B cell (primary cell): ENCODE data around the gene BTAF1. TPM values are rescaled to one million over a fixed set of nuclear protein-coding genes. Genes with fewer than 3 reads are reported as not detected.

Source experiments
- ATAC-seq: fragments of 200-7000 bp; cut with Tn5 transposase; one replicate; pipeline ENCODE4 v1.10.0; 2021; ENCODE audit warnings: low read depth, mild to moderate bottlenecking, moderate number of reproducible peaks, moderate library complexity
- CTCF ChIA-PET: fragments of 350-600 bp; sonication (Branson Sonifier 250); formaldehyde crosslinking; loops from one replicate; lab custom pipeline; 2021; ENCODE audit warnings: antibody characterized with exemption, inconsistent platforms; lab: Charles Lee
- POLR2A ChIA-PET: fragments of 350-600 bp; sonication (Branson Sonifier 250); formaldehyde crosslinking; loops from one replicate; lab custom pipeline; 2021; ENCODE audit warnings: antibody characterized with exemption; lab: Charles Lee
- DNase-seq: peaks from one replicate; pipeline ENCODE4 v3.0.0; 2013
- H2AFZ ChIP-seq: 2 replicates; pipeline ENCODE4 v1.6.1; 2012; ENCODE audit warnings: mild to moderate bottlenecking, low read depth, low read length; ENCODE audit not compliant: insufficient read depth, poor library complexity, severe bottlenecking
- H3K27ac ChIP-seq, 2 donors: 1 replicate in 1 of 2; 2 replicates in 1 of 2; pipeline ENCODE4 v1.5.1; 2012 to 2013; ENCODE audit warnings: low read length in 2 of 2, mild to moderate bottlenecking in 2 of 2, moderate library complexity in 1 of 2
- H3K27me3 ChIP-seq, 4 experiments: fragments of 200-600 bp in 1 of 4; sonication (generic) in 1 of 4; replicated peaks in 1 of 4; 1 replicate in 2 of 4; 2 replicates in 2 of 4; pipeline versions ENCODE4 v1.6.1 to v1.7.0; 2013 to 2016; ENCODE audit warnings: low read length in 3 of 4, mild to moderate bottlenecking in 2 of 4, mixed read lengths in 1 of 4, moderate library complexity in 1 of 4; ENCODE audit not compliant: insufficient read depth in 4 of 4, control insufficient read depth in 3 of 4; ENCODE audit errors: control extremely low read depth in 1 of 4
- H3K36me3 ChIP-seq, 2 experiments: replicated peaks in 1 of 2; 1 replicate in 1 of 2; 2 replicates in 1 of 2; pipeline versions ENCODE4 v1.6.1 to v1.7.1; 2013; ENCODE audit warnings: low read length in 1 of 2; ENCODE audit not compliant: insufficient read depth in 2 of 2, control insufficient read depth in 1 of 2; ENCODE audit errors: control extremely low read depth in 1 of 2, extremely low read depth in 1 of 2
- H3K4me1 ChIP-seq, 2 donors: fragments of 200-600 bp in 1 of 2; sonication (generic) in 1 of 2; 1 replicate in 1 of 2; 2 replicates in 1 of 2; pipeline versions ENCODE4 v1.5.1 to v1.6.1; 2013 to 2017; ENCODE audit warnings: low read length in 2 of 2; ENCODE audit not compliant: control insufficient read depth in 2 of 2, insufficient read depth in 2 of 2
- H3K4me2 ChIP-seq: replicated peaks from 2 replicates; pipeline ENCODE3; 2012; ENCODE audit warnings: mild to moderate bottlenecking, low read depth, low read length; ENCODE audit not compliant: poor library complexity, severe bottlenecking
- H3K4me3 ChIP-seq, 5 experiments: fragments of 200-600 bp in 1 of 5; sonication (generic) in 1 of 5; 1 replicate in 3 of 5; 2 replicates in 2 of 5; pipeline versions ENCODE4 v1.5.1 to v1.7.0; 2011 to 2016; ENCODE audit warnings: low read length in 4 of 5, mild to moderate bottlenecking in 4 of 5, low read depth in 2 of 5, control low read depth in 1 of 5, moderate library complexity in 1 of 5; ENCODE audit not compliant: insufficient read depth in 1 of 5; ENCODE audit errors: control extremely low read depth in 1 of 5, extremely low read depth in 1 of 5
- H3K79me2 ChIP-seq: fragments of 200-600 bp; sonication (generic); one replicate; pipeline ENCODE4 v1.6.0; 2016; ENCODE audit warnings: low read length; ENCODE audit not compliant: control insufficient read depth, insufficient read depth
- H3K9ac ChIP-seq: fragments of 200-600 bp; sonication (generic); 2 replicates; pipeline ENCODE4 v1.6.1; 2017; ENCODE audit warnings: mild to moderate bottlenecking, low read length, moderate library complexity
- H3K9me3 ChIP-seq, 3 donors: one replicate each; pipeline versions ENCODE4 v1.6.1 to v1.7.1; 2013; ENCODE audit warnings: low read length in 2 of 3; ENCODE audit not compliant: control insufficient read depth in 2 of 3, insufficient read depth in 1 of 3; ENCODE audit errors: control extremely low read depth in 1 of 3
- H4K20me1 ChIP-seq: 2 replicates; pipeline ENCODE4 v1.6.0; 2012; ENCODE audit warnings: mild to moderate bottlenecking, low read length; ENCODE audit not compliant: insufficient read depth, control insufficient read depth, poor library complexity, severe bottlenecking
- H3K27ac Mint-ChIP-seq: one replicate; pipeline ENCODE4 v1.8.0; 2021; ENCODE audit warnings: mixed read lengths
- H3K27me3 Mint-ChIP-seq: one replicate; pipeline ENCODE4 v1.8.0; 2021; ENCODE audit warnings: mixed read lengths
- H3K4me1 Mint-ChIP-seq: one replicate; pipeline ENCODE4 v1.8.0; 2021; ENCODE audit warnings: mixed read lengths
- H3K4me3 Mint-ChIP-seq: one replicate; pipeline ENCODE4 v1.8.0; 2021; ENCODE audit warnings: mixed read lengths
- H3K9me3 Mint-ChIP-seq: one replicate; pipeline ENCODE4 v1.8.0; 2022; ENCODE audit warnings: mixed read lengths; ENCODE audit not compliant: insufficient read depth
- EZH2 ChIP-seq: IDR thresholded peaks from 2 replicates; pipeline ENCODE4 v1.6.1; 2012; ENCODE audit warnings: borderline replicate concordance, low read depth, mild to moderate bottlenecking, moderate library complexity, low read length; ENCODE audit not compliant: insufficient read depth, poor library complexity, severe bottlenecking
- WGBS: methylation state at CpG from one replicate; pipeline ENCODE4 v1.1.5; 2013; ENCODE audit warnings: missing lambda C conversion rate; ENCODE audit not compliant: insufficient coverage; 5-methylcytosine and 5-hydroxymethylcytosine counted together
- intact Hi-C: fragments of 100-400 bp; cut with micrococcal nuclease; formaldehyde crosslinking; loops from one replicate; pipeline ENCODE4 v1.10.0; 2022
- polyA plus RNA-seq: library from polyadenylated mRNA; depleted of rRNA; stranded (reverse); fragments of >200 nt; gene quantifications from 2 replicates; pipeline ENCODE4 v1.2.3, GENCODE V29; 2012
- total RNA-seq, 2 donors: library from RNA; stranded (reverse); fragments of 120-200 nt in 1 of 2; gene quantifications; 1 replicate in 1 of 2; 2 replicates in 1 of 2; pipeline versions ENCODE4 v1.2.3 to v1.2.4, GENCODE V29; 2013 to 2022
- TF ChIP-seq, protein P1 (sequence below): fragments of 200-600 bp; IDR thresholded peaks from one replicate; pipeline ENCODE4 v1.8.0; 2022; ENCODE audit warnings: antibody characterized with exemption, mild to moderate bottlenecking

The BTAF1 gene
- total and polyA plus RNA-seq, 2 donors (not counting 1 experiment from before 2014, with no cell fraction given), result 58.2 to 78.1 TPM

DNA sequence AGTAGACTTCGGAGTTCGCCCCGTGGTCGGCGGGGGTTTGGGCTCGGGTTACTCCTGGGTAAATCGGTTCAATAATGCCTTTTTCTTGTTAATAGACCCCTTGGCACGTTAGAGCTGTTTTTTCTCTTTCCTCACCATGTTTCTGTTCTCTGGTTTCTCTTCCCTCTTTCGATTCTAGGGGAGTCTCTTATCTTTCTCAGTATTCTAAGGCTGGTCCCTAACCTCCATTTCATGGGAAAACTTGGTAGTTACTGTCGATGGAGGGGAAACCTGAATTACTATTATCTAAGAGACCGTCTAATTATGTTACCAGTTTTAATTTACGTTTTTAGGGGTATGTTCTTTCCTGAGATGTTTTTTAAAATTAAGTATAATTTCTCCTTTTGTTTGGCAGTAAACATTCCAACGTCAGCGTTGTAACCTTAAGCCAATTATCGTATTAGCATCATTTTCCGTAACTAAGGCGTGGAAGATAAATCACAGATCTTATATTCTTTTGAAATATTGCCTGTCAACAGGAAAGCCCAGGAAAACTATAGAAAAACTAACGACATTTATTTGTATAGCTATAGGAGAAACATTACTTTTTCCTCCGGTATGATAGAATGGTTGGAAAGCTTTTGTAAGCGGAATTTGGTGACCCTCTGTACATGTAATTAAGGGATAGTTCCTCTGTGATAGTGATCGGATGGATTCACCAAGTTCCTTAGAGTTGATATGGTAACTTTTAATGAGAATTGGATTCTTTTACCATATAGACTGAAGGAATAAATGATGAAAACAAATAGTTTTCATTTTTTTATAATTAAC lies 847 bp downstream of the BTAF1 start:
- Mint-ChIP-seq H3K27ac (peak overlapping the region; percentile 100), H3K9me3 (no peaks in the 10 kb centered on the region), H3K4me3 (peak overlapping the region; percentile 86), H3K27me3 (no peaks in the 10 kb centered on the region), H3K4me1 (peaks cover 45% of the 10 kb centered on the region)
- Histone ChIP-seq H3K9ac (peak overlapping the region; percentile 92), H3K36me3 (peaks cover 0 to 9% of the 10 kb centered on the region in 2 experiments), H4K20me1 (peaks cover 21% of the 10 kb centered on the region), H3K4me3 (peak overlapping the region; percentile 88 to 98 (median 93)), H3K9me3 (peaks cover 1 to 7% (median 5%) of the 10 kb centered on the region in 3 donors), H2AFZ (peak overlapping the region; percentile 88), H3K4me2 (peak overlapping the region; percentile 82), H3K4me1 (peaks cover 20 to 22% of the 10 kb centered on the region in 2 donors), H3K27ac (peak overlapping the region; percentile 93 to 99), H3K27me3 (no peaks in the 10 kb centered on the region), H3K79me2 (peaks cover 62% of the 10 kb centered on the region)
- POLR2A ChIA-PET, result interaction anchor here (0.6 to 1.6 kb wide), 3 partner anchors 12 to 92 kb away, joined by 4 to 9 read pairs (median 5); partner anchors contain the start of gene FGFBP3
- ATAC-seq (no peak), DNase-seq (no peak)
- WGBS, result 0% methylated on average over 7 of the region's 21 CpGs
- TF ChIP-seq, protein P1, sequence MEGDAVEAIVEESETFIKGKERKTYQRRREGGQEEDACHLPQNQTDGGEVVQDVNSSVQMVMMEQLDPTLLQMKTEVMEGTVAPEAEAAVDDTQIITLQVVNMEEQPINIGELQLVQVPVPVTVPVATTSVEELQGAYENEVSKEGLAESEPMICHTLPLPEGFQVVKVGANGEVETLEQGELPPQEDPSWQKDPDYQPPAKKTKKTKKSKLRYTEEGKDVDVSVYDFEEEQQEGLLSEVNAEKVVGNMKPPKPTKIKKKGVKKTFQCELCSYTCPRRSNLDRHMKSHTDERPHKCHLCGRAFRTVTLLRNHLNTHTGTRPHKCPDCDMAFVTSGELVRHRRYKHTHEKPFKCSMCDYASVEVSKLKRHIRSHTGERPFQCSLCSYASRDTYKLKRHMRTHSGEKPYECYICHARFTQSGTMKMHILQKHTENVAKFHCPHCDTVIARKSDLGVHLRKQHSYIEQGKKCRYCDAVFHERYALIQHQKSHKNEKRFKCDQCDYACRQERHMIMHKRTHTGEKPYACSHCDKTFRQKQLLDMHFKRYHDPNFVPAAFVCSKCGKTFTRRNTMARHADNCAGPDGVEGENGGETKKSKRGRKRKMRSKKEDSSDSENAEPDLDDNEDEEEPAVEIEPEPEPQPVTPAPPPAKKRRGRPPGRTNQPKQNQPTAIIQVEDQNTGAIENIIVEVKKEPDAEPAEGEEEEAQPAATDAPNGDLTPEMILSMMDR, result no peak
- intact Hi-C loops, result loop anchor here (5.0 to 10.0 kb wide), 3 partner anchors 517 to 700 kb away; partner anchors contain the start of genes IDE and PCGF5
- CTCF ChIA-PET, result interaction anchor here (0.6 to 3.8 kb wide), 8 partner anchors 8 to 534 kb away, joined by 3 to 54 read pairs (median 3); partner anchors contain the start of genes CPEB3, FGFBP3 and MARCHF5

DNA sequence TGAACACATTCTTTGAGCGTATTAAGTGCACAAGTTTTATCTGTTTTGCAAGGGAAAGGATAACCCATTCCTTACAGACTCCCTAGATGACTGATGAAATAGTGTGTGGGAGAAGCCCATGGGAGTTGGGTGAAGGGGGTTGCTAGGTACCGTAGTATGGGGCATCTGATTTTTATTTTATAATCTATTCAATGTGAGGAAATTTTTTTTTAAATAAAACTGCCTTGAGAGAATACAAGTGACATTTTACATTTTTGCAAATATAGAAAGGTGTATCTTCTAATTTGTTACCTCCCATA lies 1.4 kb downstream of the BTAF1 start:
- no peak overlapping the region for H3K4me3 Mint-ChIP-seq
- Histone ChIP-seq H3K4me1 (peaks cover 20 to 22% of the 10 kb centered on the region in 2 donors), H3K4me3 (peak overlapping the region in 3 of 5 experiments; percentile 91 to 98 (median 93)), H4K20me1 (peaks cover 25% of the 10 kb centered on the region), H3K27me3 (no peaks in the 10 kb centered on the region), H3K27ac (peak overlapping the region in 1 of 2 donors; percentile 99), H3K4me2 (peak overlapping the region; percentile 82), H3K79me2 (peaks cover 66% of the 10 kb centered on the region), H3K36me3 (peaks cover 0 to 9% of the 10 kb centered on the region in 2 experiments), H2AFZ (no peak overlapping the region), H3K9me3 (peaks cover 0 to 5% (median 0%) of the 10 kb centered on the region in 3 donors), H3K9ac (peak overlapping the region; percentile 92)
- peaks cover 45% of the 10 kb centered on the region for H3K4me1 Mint-ChIP-seq
- intact Hi-C loops, result loop anchor here (10.0 kb wide), 2 partner anchors 650 to 700 kb away; partner anchors contain the start of genes IDE and PCGF5
- CTCF ChIA-PET, result interaction anchor here (1.0 to 2.5 kb wide), 4 partner anchors 13 to 165 kb away, joined by 3 to 16 read pairs (median 8); partner anchors contain the start of gene FGFBP3
- no peaks in the 10 kb centered on the region for H3K9me3 Mint-ChIP-seq
- no peak for DNase-seq
- H3K27me3 Mint-ChIP-seq, result no peaks in the 10 kb centered on the region
- no CpG with 5 or more reads among the region's 2 CpGs for WGBS
- no peak overlapping the region for H3K27ac Mint-ChIP-seq
- no peak for TF ChIP-seq EZH2
- TF ChIP-seq, protein P1, result no peak
- POLR2A ChIA-PET, result no interaction called here
- ATAC-seq, result no peak
